Activated effector memory CD4-positive, alpha-beta T cell treated with anti-CD3 and anti-CD28 coated beads, Interleukin-2, amount 50 U/mL, for 16 hours (primary cell): ENCODE data around the gene MYBPH.

Experiments
- DNase-seq: peaks from one replicate; pipeline ENCODE4 v3.0.0-alpha.2; 2020

Gene MYBPH

DNA sequence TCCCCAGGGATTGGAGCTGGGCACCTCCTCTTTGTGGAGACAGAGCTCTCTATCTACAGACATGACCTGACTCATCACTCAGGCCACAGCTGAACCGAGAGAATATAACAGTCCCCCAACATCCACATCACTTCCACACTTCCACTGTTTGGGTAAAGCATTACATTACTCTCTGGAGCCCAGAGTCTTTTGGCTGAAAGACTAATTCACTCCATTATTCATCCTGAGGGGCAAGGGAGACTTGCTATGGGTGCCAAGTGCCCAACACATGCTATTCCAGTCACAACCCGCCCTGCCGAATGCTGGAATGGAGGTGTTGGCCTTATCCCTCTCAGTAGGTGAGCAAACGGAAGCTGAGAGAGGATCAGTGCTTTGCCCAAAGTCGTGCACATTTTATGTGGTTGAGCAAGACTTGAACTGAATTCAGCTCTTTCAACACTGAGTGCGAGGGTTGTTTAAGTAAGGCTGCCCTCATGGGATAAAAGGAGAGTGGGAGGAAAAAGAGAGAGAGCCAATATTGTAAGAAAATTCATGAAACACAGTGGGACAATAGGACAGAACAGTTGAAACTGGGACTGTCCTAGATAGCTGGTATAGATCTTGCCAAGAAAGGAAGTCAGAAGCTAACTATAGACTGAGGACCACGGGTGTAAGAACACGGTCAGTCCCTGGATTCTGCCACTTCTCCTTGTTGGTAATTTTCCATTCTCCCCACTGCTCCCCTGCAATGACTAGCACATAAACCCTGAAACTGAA is 24.4 kb upstream of the MYBPH start:
- DNase-seq = peak; percentile 47

DNA sequence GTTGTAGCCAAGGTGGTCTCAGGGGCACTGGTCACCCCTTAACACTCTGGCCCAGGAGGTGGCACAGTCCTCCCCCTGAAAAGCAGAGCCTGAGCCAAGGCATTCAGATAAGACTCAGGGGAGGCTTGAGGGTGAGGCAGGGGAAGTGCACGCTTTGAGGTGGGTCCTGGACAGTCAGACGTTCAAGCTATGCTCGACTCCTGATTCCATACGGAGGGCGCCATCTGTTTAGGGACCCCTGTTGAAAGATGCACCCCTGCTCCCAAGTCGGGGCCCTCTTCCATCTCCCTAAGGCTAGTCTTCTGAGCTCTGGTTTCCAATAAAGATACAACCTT is 23.8 kb upstream of the MYBPH start:
- DNase-seq = peak; percentile 28

DNA sequence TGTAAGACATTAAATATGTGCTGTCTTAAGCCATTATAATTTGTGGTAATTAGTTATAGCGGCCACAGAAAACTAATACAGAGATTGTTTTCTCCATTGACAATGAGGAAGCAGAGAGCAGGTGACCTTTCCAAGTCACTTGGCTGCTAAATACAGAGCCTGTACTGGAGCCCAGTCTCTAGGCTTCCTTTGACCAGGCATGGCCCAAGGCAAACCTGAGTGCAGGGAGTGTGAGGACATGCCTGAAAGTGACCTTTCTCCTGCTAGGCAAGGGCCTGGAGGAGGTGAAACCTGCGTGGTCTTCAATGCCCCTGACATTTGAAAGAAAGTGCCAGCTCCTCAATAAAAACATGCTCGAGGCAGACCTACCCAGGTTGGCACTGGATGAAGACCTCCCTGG is 23.4 kb upstream of the MYBPH start:
- DNase-seq = peak; percentile 24

DNA sequence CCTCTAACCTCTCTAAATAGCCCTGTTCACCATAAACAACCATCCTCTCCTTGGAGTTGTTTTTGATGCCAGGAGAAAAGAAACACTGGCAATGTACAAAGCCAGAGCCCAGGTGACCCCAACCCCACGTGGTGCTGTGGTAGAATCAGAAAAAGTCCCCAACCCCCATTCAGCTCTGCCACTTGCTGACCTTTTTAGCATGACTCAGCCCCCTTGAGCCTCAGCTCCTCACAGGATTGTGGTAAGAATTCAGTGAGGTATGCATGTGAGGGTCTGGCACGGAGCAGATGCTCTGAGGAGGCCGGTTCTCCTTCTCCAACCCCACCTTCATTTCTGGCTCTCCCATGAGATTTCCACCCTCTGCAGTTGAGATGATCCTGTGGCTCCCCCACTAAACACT is 22.0 kb upstream of the MYBPH start:
- no peak for DNase-seq

DNA sequence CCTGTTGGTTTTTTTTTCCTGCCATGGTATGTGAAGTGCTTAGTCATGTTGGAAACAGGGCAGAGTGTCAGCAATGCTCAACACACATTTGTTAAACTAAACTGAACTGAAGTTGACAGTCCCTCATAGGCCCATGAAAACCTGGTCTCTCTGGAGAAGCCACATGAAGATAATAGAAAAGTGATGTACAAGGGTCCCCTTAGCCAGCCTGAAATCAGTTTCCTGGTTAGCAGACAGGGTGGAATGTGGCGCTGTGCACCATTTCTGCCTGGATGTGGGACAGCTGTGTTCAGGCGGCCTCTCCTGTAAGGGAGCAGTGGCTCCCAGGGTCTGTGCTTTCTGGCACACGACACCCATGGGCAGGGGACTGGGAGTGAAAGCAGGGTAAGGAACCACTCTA is 20.7 kb upstream of the MYBPH start:
- peak; percentile 24 for DNase-seq

DNA sequence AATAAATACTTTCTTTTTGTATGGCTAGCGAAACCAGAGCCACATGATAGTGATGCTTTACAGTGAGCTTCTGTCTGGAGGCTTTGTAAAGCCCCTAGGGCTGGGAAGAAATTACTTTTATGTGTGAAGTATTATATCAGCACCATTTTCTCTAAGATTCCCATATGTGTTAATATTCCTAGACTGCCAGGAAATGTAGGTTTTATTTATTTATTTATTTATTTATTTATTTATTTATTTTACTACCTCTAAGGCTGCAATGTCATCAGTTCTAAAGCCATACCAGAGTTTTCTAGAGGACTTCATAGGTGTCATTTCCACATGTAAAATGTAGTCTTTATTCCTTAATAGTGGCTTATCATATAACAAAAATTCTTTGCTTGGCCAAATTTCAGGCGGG is 15.3 kb upstream of the MYBPH start:
- no peak for DNase-seq

DNA sequence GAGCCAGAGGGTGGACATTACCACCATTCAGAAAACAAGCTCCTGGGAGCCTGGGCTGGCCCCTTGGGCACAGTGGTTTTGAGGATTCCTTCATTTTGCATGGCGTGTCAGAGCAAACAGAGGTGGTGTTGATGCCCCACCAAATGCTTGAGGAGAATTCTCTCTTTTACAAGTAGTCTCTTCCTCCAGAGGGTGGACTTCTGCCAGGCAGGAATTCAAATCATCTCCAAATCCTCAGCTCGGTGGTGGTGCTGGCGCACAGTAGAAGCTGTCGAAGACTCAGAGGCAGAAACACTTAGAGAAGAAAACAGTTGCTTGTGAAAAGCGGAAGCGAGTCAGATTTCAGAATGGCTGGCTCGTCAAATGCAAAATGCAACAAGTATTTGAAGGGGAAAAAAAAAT is 14.3 kb upstream of the MYBPH start:
- DNase-seq = peak; percentile 33

DNA sequence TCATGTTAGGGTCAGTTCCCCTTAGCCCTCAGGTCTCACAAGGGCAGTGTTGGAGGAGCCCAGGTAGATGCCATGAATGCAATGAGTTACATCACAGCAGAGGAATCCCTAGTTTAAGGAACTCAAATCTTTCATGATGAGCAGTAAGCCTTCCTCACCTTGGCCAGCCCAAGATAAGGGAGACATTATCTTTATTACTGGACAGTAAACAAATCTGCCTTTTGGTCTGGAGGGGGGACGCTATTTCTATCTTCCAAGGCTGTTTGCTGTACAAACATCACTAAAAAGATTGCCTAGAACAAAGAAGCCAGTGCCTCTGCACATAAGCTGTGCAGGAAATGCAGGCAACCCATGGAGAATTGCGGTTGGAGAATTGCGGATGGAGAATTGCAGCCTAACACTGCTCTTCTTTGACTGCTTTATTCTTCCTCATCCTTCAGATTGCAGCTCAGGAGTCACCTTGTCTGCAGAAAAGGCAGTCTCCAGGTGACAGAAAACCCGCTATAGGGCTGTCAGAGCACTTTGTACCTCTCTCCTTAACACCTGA is 13.1 kb upstream of the MYBPH start:
- DNase-seq = peak; percentile 13

DNA sequence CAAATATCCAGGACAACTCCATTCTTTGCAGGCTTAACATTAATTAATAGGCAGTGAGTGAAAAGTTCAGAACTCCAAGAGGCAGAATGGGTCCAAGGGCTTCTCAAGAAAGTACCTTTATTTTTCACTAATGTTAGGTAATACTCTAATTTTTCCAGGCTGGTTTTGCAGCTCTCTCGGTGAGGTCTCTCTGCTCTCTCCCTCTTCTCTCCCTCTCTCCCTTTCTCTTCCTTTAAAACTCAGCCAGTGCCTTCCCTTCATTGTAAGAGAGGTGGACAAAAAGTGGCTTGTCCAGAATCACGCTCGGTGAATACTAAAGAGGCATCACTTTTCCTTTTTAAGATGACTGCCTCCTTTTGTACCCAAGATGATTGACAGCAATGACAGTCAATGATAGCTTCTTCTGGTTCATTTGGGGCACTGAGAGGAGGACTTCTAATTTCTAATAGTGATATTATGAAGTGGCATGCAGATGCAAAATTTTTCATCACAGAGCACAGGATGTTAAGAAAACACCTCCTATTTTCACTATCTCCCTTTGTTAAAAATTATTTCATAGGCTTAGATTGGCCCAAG is 12.2 kb upstream of the MYBPH start:
- no peak for DNase-seq

DNA sequence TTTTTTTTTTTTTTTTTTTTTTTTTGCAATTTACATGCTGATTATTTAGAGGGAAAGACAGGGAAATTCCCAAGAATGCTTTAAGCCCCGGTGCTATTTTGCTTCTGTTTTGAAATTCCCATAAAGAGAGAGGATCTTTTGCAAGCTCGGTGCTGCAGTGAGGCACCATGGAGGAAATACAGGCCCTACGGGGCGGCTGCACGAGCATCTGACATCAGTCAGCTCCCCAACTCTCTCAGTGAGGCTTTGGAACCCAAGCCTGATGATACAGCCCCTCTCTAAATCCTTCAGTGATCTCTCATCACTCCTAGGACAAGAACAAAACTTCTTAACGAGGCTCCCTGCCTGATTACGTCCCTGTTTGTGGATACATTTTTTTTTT is 11.7 kb upstream of the MYBPH start:
- peak; percentile 16 for DNase-seq

DNA sequence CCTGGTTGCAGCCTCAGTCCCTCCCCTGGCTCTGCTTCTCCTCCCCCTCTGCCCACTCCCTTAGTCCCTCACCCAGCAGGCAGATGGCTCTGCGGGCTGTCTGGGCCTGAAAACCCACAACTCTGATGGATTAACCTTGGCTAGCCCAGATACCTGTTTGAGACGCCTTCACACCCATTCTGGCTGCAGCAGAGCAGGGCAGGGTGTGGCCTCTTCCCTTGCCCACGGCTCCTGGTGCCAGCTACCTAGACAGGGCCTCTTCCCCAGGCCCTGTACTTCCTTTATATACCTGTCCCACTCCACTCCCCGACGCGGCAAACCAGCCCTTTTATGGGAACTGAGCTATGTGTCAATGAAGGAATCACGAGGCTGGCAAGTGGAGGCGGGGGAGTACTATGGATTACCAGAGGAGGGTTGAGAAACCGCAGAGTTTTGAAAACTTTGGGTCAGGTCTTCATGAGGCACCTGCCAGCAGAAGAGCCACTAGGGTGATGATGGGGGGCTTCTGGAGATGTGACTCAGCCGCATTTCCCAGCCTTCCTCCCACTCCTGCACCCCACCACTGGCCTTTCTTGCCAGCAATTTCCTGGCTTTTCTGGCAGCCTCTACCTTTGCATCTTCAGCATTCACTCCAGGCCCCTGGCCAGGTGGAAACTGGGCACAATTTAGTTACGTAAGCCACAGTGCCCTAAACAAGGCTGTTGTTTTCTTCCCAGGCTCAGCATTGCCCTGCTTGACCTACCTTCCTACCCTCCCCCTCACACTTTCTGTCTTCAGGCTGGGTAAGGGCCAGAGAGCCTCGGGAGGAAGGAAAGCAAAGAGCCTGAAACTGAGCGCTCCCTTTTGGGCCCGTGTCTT is 11.0 kb upstream of the MYBPH start, which contains the start of gene CHI3L1:
TSS of gene CHI3L1 (minus strand) at position 259 of the 858 bp plus-strand sequence. CDS start at position 178, 81 bp downstream.
- peak; percentile 42 for DNase-seq

DNA sequence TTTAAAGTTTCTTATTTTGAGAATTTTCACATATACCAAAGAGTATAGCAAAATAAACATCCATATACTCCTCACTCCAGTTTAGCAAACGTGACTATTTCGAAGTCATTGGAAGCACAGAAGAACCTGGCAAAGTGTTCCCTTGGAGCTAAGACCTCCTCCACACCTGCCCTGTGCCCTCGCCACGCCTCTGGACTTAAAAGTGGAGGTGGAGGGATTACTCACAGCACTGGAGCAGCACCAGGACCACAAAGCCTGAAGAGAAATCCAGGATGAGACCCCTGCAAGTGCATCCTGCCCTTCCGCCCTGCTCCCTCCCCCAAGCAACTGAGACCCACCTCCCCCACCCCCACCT is 10.4 kb upstream of the MYBPH start:
- DNase-seq = peak; percentile 45

DNA sequence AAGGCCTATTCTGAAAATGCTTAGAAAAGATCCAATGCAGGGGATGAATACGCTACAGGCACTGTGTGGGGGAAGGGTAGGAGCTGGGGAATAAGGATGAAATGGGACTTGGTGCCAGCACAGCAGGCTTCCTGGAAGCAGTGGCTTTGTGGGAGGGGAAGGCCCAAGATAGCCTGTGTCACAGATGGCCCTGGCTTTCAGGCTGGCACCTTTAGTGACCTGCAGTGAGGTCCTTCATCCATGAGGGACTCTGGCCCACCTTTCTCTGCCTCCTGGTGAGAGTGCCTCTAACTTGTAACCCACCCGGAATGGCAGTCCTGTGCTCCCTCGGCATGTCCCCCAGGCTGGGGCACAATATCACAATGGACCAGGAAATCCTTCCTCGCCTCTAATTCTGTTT is 10.0 kb upstream of the MYBPH start:
- DNase-seq = peak; percentile 50

DNA sequence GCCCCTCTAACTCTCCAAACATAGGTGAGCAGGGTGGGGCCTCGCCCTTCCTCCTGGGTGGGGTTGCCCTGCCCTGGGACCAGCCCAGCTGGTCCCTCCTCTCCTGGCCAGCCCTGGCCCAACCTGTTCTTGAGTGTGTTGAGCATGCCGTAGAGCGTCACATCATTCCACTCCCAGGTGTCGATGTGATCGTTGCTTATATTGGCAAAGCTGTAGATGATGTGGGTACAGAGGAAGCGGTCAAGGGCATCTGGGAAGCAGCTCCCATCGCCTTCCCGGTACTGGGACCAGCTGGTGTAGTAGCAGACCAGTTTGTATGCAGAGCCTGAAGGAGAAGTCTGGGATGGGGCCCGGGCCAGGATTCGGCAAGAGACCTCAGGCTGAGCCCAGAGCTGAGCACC is 9.4 kb upstream of the MYBPH start:
- DNase-seq = peak; percentile 57

DNA sequence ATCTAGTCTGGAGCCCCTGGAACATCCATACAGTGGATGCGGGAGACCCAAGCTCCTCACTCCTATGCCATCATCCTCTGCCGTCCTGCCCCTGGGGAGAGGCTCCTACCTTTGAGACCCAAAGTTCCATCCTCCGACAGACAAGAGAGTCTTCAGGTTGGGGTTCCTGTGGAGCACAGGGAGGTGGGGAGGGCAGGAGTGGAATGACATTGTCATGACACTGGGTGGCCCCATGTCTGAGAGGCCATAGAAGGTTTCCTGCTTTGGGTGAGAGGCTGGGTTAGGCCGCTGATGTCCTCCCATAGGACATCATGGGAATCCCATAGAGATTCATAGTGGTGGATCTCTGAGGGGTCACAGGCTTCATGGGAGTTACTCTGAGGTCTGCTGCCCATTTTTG is 8.8 kb upstream of the MYBPH start:
- peak; percentile 21 for DNase-seq

DNA sequence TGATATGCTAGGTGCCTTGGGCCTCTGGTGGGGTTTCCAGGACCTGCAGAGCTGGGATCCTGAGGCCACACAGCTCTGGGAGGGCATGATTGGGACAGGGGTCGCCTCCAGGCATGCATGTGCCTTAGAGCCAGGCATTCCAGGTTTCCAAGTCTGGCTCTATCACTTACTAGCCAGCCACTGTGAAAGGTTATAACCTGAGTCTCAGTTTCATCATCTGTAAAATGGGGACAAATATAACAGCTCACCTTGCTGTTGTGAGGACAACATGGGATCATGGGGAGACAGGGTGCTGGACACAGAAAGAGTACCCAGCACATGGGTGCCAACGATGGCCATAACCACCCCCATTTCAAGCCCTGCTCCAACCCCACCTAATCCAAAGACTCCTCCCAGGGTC is 8.2 kb upstream of the MYBPH start:
- DNase-seq = peak; percentile 27

DNA sequence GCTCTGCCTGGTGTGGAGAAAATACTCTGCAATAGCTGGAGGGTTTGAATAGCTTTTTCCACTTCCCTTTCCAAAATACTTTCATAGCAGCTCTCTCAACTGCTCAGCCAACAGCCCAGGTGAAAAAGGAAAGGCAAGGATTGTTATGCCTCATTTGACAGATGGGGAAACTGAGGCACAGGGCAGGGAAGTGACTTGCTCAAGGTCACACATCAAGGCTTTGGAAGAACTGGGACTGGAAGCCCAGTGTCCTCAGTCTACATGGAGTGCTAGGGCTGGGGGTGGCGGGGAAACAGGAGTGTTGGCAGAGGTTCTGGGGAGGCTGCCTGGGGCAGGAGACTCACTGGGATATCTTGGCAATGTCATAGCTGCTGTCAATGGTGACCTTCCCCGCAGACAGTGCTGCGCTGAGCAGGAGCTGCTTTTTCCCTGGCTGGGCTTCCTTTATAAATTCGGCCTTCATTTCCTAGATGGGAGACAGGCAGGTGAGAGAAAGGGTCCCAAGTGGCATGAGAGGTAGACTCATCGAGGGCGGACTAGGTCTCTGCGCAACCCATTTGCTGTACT is 6.8 kb upstream of the MYBPH start:
- peak; percentile 47 for DNase-seq

DNA sequence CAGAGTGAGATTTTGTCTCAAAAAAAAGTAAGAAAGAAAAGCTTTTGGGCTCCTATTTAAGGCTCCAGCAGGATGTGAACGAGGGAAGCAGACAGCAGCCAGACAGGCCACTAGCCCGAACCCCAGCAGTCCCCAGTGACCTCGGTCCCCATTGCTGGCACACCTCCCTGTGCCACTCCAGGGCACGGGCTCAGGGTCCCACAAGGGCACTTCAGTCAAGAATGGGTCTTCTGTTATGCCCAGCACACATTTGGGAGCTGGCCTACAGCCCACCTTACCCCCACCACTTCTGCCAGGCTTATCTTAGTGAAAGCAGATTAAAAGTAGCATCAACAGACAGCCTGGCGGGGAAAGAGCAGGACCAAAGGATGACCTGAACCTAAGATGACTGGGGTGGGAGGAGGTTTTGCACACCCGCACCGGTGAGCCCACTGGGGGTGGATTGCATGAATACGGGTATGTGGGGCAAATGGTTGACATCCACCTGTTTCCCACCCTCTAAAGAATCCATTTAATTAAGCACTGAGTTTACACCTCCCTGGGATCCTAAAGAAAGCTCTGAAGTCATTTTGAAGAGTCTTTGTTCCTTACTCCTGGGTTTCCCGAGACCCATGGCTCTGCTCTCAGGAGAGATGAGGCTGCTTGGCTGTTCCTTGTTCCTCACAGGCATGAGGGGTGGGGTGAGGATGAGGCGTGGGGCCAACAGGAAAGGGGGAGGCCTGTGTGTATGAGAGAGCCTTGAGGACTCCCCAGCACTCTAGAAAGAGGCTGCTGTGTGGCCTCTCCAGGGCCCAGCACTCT is 6.2 kb upstream of the MYBPH start:
- peak; percentile 54 for DNase-seq

DNA sequence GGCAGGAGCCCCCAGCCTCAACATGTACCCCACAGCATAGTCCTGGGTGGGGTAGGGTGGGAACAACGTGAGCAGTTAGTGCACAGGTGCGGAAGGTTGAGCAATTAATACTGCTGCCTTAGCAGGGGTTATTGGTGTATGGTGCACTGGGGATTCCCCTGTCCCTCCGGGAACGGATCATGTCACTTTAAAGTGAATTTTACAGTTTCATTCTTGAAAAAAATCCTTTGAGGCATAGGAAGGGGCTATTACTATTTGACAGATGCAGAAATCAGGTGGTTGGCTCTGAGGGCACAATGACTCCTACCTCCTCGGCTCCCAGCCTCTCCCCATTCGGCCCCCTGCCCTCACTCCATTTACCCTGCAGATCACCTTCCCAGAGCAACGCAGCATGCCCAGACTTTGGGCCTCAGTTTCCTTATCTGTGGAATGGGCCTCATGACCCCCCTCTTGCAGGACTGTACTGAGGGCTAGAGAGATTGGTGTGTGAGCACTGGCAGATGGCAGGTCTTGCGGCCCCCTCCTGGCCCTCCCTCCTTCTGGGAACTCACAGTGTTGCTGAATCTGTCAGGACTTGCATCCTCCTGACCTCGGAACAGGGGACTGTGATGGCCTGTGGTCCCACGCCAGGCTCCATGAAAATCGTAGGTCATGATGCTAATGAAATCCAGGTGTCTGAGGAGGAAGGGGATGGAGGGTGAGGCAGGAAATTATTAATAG is 5.1 kb upstream of the MYBPH start:
- DNase-seq = peak; percentile 25

DNA sequence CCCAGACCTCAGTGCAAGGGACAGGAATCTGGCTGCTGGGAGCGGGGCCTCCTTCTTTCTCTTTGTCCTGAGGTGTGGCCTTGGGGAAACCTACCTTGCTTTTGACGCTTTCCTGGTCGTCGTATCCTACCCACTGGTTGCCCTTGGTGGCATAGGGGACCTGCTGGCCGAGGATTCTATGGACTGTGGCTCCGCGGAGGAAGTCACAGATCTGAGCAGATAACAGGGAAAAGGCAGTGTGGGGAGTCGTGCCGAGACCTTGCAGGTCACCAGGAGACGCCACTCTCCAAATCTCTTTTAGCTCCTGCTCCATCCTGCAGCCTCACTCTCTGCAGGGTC is 4.0 kb upstream of the MYBPH start:
- peak; percentile 30 for DNase-seq

DNA sequence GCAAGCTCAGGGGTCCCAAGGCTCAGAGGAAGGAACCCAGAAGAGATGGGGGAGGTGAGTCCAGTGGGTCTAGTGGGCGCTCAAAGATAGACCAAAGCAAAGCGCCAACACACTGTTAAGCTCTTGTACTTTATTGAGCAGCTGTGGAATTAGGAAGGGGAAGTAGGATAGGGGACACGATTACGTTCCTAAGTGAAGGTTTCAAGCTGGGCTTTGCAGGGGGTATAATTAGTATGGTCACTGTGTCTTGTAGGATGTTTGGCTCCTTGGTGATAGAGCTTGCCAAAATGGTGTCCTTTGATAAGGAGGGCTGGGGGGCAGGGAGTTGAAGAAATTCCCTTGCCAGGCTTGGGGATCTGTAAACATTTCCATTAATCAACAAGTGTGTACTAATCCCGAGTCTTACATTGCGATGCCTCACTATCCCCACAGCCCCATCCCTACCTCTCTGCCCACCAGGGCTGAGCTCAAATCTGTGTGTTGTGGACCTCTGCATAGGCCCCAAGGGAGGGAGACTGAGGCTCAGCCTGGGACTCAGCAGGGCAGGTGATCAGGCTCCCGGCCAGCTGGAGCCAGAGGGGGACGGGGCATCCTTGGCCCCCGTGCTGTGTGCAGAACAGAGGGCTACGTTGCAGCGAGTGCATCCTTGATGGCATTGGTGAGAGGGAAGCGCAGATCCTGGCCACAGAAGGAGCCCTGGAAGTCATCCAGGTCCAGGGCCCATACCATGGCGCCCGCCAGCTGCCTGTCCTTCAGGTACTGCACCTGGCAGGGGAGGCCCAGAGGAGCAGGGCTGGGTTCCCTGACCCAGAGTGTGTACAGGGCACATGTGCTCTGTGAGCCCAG is 3.4 kb upstream of the MYBPH start:
- DNase-seq = peak; percentile 60
